Measurements from ENCODE around the gene CSRNP3. TPM values are rescaled to one million over a fixed set of nuclear protein-coding genes. Genes with fewer than 3 reads are reported as not detected.

Gene CSRNP3
- total RNA-seq, 1 experiment from 2014 or later: not detected

DNA sequence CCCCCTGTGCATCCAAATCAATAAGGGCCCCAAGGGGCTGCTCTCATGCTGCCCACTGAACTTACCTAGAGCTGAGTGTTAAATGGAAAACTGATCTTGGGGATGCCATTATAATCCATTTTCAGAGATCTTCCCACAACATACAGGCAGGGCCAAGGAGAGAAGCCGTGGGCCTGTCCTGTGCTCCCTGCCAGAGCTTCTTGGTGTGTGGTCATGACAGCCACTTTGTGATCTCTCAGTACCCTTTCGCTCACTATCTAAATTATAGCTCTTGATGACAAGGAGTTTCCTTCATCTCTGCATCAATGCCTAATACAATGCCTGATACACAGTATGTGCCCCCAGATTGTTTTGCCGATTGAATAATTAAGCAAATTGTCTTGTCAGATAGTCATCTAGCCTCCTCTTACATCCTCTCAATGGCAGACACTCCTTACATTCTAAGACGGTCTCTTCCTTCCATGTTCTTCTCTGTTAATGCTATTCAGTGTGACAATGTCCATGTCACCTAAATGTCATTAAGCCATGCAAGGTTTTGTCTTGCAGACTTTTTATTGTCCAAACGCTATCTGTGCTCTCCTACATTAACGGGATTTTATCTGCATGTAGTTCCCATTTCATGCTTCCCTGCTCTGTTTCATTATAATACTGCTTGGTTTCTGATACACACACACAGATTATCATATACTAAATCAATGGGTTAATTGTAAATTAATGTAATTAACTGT, 5.9 kb downstream of the CSRNP3 start:
- intact Hi-C loops (cut with micrococcal nuclease; ENCODE audit: unreplicated experiment): no loop called here
- Histone ChIP-seq H3K36me3 (ENCODE audit: control insufficient read depth, insufficient read depth, low read length) (no peaks in the 10 kb centered on the region), H3K4me3 (ENCODE audit: low read depth in 2 of 2, low read length in 2 of 2) (no peak overlapping the region), H3K27ac (ENCODE audit: low read length) (no peak overlapping the region), H3K27me3 (ENCODE audit: control insufficient read depth, insufficient read depth, low read length) (no peaks in the 10 kb centered on the region), H3K9me3 (ENCODE audit: control insufficient read depth, insufficient read depth, low read depth, low read length) (no peaks in the 10 kb centered on the region), H3K4me1 (ENCODE audit: control insufficient read depth, insufficient read depth, low read length) (no peaks in the 10 kb centered on the region)
- ChIA-PET CTCF (interaction anchor here (0.5 kb wide), 1 partner anchor 181 kb away, joined by 5 read pairs; no protein-coding TSS in a partner anchor), POLR2A (no interaction called here)
- DNase-seq (ENCODE audit: low read depth, low spot score) (no peak), ATAC-seq (no peak)
- in situ Hi-C loops (cut with HindIII; ENCODE audit: low pct_unique_long_range_greater_than_20kb, low sequenced_read_pairs): no loop called here
- BruUV-seq (replicated peaks): no TSS peak
- TF ChIP-seq REST (IDR thresholded peaks at IDR 0.05; ENCODE audit: insufficient read depth in 1 of 2, low read depth in 2 of 2, low read length in 1 of 2): no peak
- no peak for TF ChIP-seq SIN3A (IDR thresholded peaks at IDR 0.05; ENCODE audit: borderline replicate concordance, insufficient read depth, low read depth, low read length)
- TF ChIP-seq POLR2AphosphoS5 (IDR thresholded peaks at IDR 0.05; ENCODE audit: low read depth, low read length): no peak
- TF ChIP-seq, protein P1, sequence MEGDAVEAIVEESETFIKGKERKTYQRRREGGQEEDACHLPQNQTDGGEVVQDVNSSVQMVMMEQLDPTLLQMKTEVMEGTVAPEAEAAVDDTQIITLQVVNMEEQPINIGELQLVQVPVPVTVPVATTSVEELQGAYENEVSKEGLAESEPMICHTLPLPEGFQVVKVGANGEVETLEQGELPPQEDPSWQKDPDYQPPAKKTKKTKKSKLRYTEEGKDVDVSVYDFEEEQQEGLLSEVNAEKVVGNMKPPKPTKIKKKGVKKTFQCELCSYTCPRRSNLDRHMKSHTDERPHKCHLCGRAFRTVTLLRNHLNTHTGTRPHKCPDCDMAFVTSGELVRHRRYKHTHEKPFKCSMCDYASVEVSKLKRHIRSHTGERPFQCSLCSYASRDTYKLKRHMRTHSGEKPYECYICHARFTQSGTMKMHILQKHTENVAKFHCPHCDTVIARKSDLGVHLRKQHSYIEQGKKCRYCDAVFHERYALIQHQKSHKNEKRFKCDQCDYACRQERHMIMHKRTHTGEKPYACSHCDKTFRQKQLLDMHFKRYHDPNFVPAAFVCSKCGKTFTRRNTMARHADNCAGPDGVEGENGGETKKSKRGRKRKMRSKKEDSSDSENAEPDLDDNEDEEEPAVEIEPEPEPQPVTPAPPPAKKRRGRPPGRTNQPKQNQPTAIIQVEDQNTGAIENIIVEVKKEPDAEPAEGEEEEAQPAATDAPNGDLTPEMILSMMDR (IDR thresholded peaks at IDR 0.05): no peak
- no peak for TF ChIP-seq TCF7L2 (IDR thresholded peaks at IDR 0.05; ENCODE audit: low read depth, low read length)

DNA sequence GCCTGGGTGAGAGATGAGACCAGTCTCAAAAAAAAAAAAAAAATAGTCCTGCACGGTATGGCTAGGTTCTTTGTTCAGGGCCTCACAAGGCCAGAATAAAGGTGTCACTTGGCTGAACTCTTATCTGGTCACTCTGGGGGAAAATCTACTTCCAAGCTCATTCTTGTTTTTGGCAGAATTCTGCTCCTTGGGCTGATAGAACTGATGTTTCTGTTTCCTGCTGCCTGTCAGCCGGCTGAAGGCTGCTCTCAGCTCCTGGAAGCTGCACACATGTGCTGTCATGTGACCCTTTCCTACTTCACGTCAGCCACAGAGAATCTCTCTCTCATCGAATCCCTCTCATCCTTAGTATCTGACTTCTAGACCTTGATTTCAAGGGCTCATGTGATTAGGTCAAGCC, 10.4 kb downstream of the CSRNP3 start:
- ATAC-seq: no peak
- no peaks in the 10 kb centered on the region for H3K9me3 ChIP-seq (ENCODE audit: control insufficient read depth, insufficient read depth, low read depth, low read length)
- no peak for DNase-seq (ENCODE audit: low read depth, low spot score)
- no peak for TF ChIP-seq REST (IDR thresholded peaks at IDR 0.05; ENCODE audit: insufficient read depth in 1 of 2, low read depth in 2 of 2, low read length in 1 of 2)
- no peak for TF ChIP-seq POLR2AphosphoS5 (IDR thresholded peaks at IDR 0.05; ENCODE audit: low read depth, low read length)
- no peak for TF ChIP-seq TCF7L2 (IDR thresholded peaks at IDR 0.05; ENCODE audit: low read depth, low read length)
- TF ChIP-seq, protein P1 (IDR thresholded peaks at IDR 0.05): no peak
- no peak for TF ChIP-seq SIN3A (IDR thresholded peaks at IDR 0.05; ENCODE audit: borderline replicate concordance, insufficient read depth, low read depth, low read length)
- intact Hi-C loops (cut with micrococcal nuclease; ENCODE audit: unreplicated experiment): no loop called here
- H3K4me1 ChIP-seq (ENCODE audit: control insufficient read depth, insufficient read depth, low read length): no peaks in the 10 kb centered on the region
- in situ Hi-C loops (cut with HindIII; ENCODE audit: low pct_unique_long_range_greater_than_20kb, low sequenced_read_pairs): no loop called here
- CTCF ChIA-PET: no interaction called here
- no peaks in the 10 kb centered on the region for H3K36me3 ChIP-seq (ENCODE audit: control insufficient read depth, insufficient read depth, low read length)
- POLR2A ChIA-PET: interaction anchor here (0.6 kb wide), 1 partner anchor 1048 kb away, joined by 3 read pairs; no protein-coding TSS in a partner anchor
- BruUV-seq (replicated peaks): no TSS peak
- H3K4me3 ChIP-seq (ENCODE audit: low read depth in 2 of 2, low read length in 2 of 2): no peak overlapping the region
- H3K27me3 ChIP-seq (ENCODE audit: control insufficient read depth, insufficient read depth, low read length): no peaks in the 10 kb centered on the region
- no peak overlapping the region for H3K27ac ChIP-seq (ENCODE audit: low read length)

Measured in Panc1 (cell line).